Measurements from ENCODE around the gene PRKCE. TPM values are rescaled to one million over a fixed set of nuclear protein-coding genes. Genes with fewer than 3 reads are reported as not detected.

Gene PRKCE
- total and polyA plus RNA-seq, 2 donors (not counting 1 experiment from before 2014, with no cell fraction given), result 23.6 to 271 TPM

DNA sequence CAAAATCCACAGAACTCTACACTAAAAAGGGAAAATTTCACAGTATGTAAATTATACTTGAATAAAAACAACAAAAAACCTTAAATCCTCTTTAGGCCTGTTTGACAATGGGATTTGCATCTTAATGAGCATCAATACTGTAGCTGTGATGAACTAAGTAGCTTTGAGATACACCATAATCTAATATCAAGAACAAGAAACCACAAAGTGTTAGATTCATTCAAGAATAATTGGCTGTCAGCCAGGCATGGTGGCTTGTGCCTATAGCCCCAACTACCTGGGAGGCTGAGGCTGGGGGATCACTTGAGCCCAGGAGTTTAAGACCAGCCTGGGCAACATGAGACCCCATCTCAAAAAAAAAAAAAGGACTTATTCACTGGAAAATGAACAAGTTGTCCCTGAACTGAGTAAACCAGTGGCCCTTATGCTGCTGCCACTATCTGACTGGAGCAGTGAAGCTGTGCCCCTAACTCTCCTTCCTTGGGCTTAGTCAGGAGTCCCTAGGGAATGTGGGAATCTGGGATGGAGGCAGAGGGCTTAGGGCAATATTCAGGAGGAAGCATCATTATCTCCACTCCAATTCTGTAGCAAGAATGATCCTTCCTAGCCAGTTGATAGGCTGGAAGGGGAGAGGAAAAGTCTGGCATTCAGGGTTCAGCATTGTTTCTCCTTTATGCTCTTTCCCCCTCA is 88.5 kb downstream of the PRKCE start:
- H3K9me3 ChIP-seq (ENCODE audit: control extremely low read depth in 1 of 3, control insufficient read depth in 2 of 3, insufficient read depth in 1 of 3, low read length in 2 of 3), result no peaks in the 10 kb centered on the region
- peaks cover 0 to 3% of the 10 kb centered on the region in 2 experiments for H3K36me3 ChIP-seq (replicated peaks in 1 of 2; ENCODE audit: control extremely low read depth in 1 of 2, control insufficient read depth in 1 of 2, extremely low read depth in 1 of 2, insufficient read depth in 2 of 2, low read length in 1 of 2)
- H3K4me1 ChIP-seq (ENCODE audit: control insufficient read depth in 2 of 2, insufficient read depth in 2 of 2, low read length in 2 of 2), result peaks cover 34 to 41% of the 10 kb centered on the region in 2 donors
- H4K20me1 ChIP-seq (ENCODE audit: control insufficient read depth, insufficient read depth, low read length, poor library complexity, severe bottlenecking), result peaks cover 57% of the 10 kb centered on the region
- no peak overlapping the region for H3K9ac ChIP-seq (ENCODE audit: low read length)
- H3K4me1 Mint-ChIP-seq, result peaks cover 77% of the 10 kb centered on the region
- DNase-seq (no peak), ATAC-seq (ENCODE audit: low read depth) (no peak)
- H3K27me3 Mint-ChIP-seq, result no peaks in the 10 kb centered on the region
- CTCF ChIA-PET, result interaction anchor here (1.1 to 2.8 kb wide), 4 partner anchors 11 to 97 kb away, joined by 3 to 10 read pairs (median 6); no protein-coding TSS in a partner anchor
- no peak for TF ChIP-seq EZH2 (IDR thresholded peaks at IDR 0.05; ENCODE audit: borderline replicate concordance, insufficient read depth, low read depth, low read length, poor library complexity, severe bottlenecking)
- TF ChIP-seq, protein P1, sequence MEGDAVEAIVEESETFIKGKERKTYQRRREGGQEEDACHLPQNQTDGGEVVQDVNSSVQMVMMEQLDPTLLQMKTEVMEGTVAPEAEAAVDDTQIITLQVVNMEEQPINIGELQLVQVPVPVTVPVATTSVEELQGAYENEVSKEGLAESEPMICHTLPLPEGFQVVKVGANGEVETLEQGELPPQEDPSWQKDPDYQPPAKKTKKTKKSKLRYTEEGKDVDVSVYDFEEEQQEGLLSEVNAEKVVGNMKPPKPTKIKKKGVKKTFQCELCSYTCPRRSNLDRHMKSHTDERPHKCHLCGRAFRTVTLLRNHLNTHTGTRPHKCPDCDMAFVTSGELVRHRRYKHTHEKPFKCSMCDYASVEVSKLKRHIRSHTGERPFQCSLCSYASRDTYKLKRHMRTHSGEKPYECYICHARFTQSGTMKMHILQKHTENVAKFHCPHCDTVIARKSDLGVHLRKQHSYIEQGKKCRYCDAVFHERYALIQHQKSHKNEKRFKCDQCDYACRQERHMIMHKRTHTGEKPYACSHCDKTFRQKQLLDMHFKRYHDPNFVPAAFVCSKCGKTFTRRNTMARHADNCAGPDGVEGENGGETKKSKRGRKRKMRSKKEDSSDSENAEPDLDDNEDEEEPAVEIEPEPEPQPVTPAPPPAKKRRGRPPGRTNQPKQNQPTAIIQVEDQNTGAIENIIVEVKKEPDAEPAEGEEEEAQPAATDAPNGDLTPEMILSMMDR (IDR thresholded peaks at IDR 0.05), result no peak
- no peaks in the 10 kb centered on the region for H3K9me3 Mint-ChIP-seq (ENCODE audit: insufficient read depth)
- H3K27me3 ChIP-seq (replicated peaks in 1 of 4; ENCODE audit: control extremely low read depth in 1 of 4, control insufficient read depth in 3 of 4, insufficient read depth in 4 of 4, low read length in 3 of 4), result no peaks in the 10 kb centered on the region
- no peak overlapping the region for H3K4me3 Mint-ChIP-seq
- H3K4me3 ChIP-seq (ENCODE audit: control extremely low read depth in 1 of 5, extremely low read depth in 1 of 5, insufficient read depth in 1 of 5, low read depth in 2 of 5, low read length in 4 of 5), result no peak overlapping the region
- no peak overlapping the region for H3K27ac Mint-ChIP-seq
- no peak overlapping the region for H3K27ac ChIP-seq (ENCODE audit: low read length in 2 of 2)
- no peak overlapping the region for H2AFZ ChIP-seq (ENCODE audit: insufficient read depth, low read depth, low read length, poor library complexity, severe bottlenecking)
- H3K4me2 ChIP-seq (replicated peaks; ENCODE audit: low read depth, low read length, poor library complexity, severe bottlenecking), result no peak overlapping the region
- POLR2A ChIA-PET, result interaction anchor here (0.6 kb wide), 1 partner anchor 10 kb away, joined by 8 read pairs; no protein-coding TSS in a partner anchor
- intact Hi-C loops (cut with micrococcal nuclease), result no loop called here
- H3K79me2 ChIP-seq (ENCODE audit: control insufficient read depth, insufficient read depth, low read length), result peaks cover 98% of the 10 kb centered on the region

DNA sequence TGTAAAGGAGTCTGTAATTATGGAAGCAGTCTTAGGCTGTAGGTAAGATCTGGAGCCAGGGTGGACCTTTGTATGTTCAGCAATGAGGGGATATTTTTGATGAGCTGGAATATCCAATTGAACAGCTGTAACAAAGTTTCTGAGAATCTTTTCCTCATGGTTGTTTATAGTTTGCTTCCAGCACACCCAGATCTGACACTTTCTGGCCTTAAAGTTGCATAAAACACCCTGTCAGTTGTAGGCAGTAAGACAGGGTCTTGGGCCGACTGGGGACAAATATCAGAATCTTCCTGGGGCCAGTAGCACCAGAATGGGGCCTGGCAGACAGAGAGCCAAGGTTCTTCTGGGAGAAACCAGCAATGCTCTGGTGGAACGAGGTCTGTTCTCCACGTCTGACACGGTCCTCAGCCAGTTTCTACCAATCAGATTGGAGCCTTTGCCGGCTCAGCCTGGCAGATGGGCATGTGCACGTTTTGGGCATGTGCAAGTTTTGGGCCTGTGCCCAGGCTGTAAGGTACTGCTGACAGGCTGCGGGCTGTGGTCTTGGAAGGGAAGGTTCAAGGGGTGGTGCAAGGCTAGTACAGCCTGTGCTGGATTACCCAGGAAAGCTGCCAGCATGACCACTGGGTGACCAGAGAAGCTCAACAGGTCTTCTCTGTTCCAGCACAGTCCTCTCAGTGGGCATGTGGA is 89.8 kb downstream of the PRKCE start:
- H3K27me3 ChIP-seq (replicated peaks in 1 of 4; ENCODE audit: control extremely low read depth in 1 of 4, control insufficient read depth in 3 of 4, insufficient read depth in 4 of 4, low read length in 3 of 4), result no peaks in the 10 kb centered on the region
- Mint-ChIP-seq H3K27ac (peak overlapping the region; percentile 7), H3K9me3 (ENCODE audit: insufficient read depth) (no peaks in the 10 kb centered on the region), H3K4me1 (peaks cover 77% of the 10 kb centered on the region), H3K27me3 (no peaks in the 10 kb centered on the region), H3K4me3 (no peak overlapping the region)
- intact Hi-C loops (cut with micrococcal nuclease), result no loop called here
- H2AFZ ChIP-seq (ENCODE audit: insufficient read depth, low read depth, low read length, poor library complexity, severe bottlenecking), result no peak overlapping the region
- no peak for DNase-seq
- H4K20me1 ChIP-seq (ENCODE audit: control insufficient read depth, insufficient read depth, low read length, poor library complexity, severe bottlenecking), result peaks cover 65% of the 10 kb centered on the region
- no peak overlapping the region for H3K27ac ChIP-seq (ENCODE audit: low read length in 2 of 2)
- TF ChIP-seq, protein P1 (IDR thresholded peaks at IDR 0.05), result no peak
- TF ChIP-seq EZH2 (IDR thresholded peaks at IDR 0.05; ENCODE audit: borderline replicate concordance, insufficient read depth, low read depth, low read length, poor library complexity, severe bottlenecking), result no peak
- peaks cover 31 to 37% of the 10 kb centered on the region in 2 donors for H3K4me1 ChIP-seq (ENCODE audit: control insufficient read depth in 2 of 2, insufficient read depth in 2 of 2, low read length in 2 of 2)
- H3K36me3 ChIP-seq (replicated peaks in 1 of 2; ENCODE audit: control extremely low read depth in 1 of 2, control insufficient read depth in 1 of 2, extremely low read depth in 1 of 2, insufficient read depth in 2 of 2, low read length in 1 of 2), result peaks cover 0 to 3% of the 10 kb centered on the region in 2 experiments
- ChIA-PET CTCF (interaction anchor here (0.8 to 1.1 kb wide), 2 partner anchors 9 to 80 kb away, joined by 4 read pairs; no protein-coding TSS in a partner anchor), POLR2A (interaction anchor here (0.8 kb wide), 1 partner anchor 89 kb away, joined by 3 read pairs; no protein-coding TSS in a partner anchor)
- no peak for ATAC-seq (ENCODE audit: low read depth)
- H3K79me2 ChIP-seq (ENCODE audit: control insufficient read depth, insufficient read depth, low read length), result peaks cover 98% of the 10 kb centered on the region
- 92% methylated on average over 7 of the region's 7 CpGs for WGBS (ENCODE audit: insufficient coverage)
- no peak overlapping the region for H3K4me3 ChIP-seq (ENCODE audit: control extremely low read depth in 1 of 5, extremely low read depth in 1 of 5, insufficient read depth in 1 of 5, low read depth in 2 of 5, low read length in 4 of 5)
- no peak overlapping the region for H3K9ac ChIP-seq (ENCODE audit: low read length)
- H3K9me3 ChIP-seq (ENCODE audit: control extremely low read depth in 1 of 3, control insufficient read depth in 2 of 3, insufficient read depth in 1 of 3, low read length in 2 of 3), result no peaks in the 10 kb centered on the region
- no peak overlapping the region for H3K4me2 ChIP-seq (replicated peaks; ENCODE audit: low read depth, low read length, poor library complexity, severe bottlenecking)
